ENCODE measurements around the gene MINK1.
"Not testable (repeated sequence)": the region's sequence is repeated elsewhere in the genome, so short reads cannot be mapped to it uniquely, and the experiment has no call there.

The MINK1 gene

DNA sequence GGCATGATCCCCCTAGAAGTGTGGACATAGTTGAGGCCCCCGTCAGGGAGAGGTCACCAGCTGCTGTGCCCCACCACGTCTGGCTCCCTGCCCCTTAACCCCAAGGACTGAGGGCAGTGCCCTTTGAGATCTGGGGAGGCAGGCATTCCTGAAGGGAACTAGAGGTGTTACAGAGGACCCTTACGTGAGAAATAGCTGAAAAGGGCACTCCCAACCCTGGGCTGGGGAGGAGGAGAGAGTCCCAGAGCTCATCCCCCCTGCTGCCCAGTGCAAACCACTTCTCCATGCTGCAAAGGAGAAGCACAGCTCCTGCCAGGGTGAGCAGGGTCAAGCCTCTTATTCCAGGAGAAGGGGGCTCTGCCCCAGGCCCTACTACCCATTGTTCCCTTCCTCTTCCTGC, 10.3 kb upstream of the MINK1 start:
- DNase-seq (ENCODE audit: low read depth in 2 of 2), result no peak
- TF ChIP-seq, protein P1, sequence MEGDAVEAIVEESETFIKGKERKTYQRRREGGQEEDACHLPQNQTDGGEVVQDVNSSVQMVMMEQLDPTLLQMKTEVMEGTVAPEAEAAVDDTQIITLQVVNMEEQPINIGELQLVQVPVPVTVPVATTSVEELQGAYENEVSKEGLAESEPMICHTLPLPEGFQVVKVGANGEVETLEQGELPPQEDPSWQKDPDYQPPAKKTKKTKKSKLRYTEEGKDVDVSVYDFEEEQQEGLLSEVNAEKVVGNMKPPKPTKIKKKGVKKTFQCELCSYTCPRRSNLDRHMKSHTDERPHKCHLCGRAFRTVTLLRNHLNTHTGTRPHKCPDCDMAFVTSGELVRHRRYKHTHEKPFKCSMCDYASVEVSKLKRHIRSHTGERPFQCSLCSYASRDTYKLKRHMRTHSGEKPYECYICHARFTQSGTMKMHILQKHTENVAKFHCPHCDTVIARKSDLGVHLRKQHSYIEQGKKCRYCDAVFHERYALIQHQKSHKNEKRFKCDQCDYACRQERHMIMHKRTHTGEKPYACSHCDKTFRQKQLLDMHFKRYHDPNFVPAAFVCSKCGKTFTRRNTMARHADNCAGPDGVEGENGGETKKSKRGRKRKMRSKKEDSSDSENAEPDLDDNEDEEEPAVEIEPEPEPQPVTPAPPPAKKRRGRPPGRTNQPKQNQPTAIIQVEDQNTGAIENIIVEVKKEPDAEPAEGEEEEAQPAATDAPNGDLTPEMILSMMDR (IDR thresholded peaks at IDR 0.05; ENCODE audit: low read depth, low read length), result no peak
- H3K4me3 ChIP-seq (replicated peaks in 1 of 2; ENCODE audit: low read depth in 2 of 2, low read length in 2 of 2), result no peak overlapping the region

DNA sequence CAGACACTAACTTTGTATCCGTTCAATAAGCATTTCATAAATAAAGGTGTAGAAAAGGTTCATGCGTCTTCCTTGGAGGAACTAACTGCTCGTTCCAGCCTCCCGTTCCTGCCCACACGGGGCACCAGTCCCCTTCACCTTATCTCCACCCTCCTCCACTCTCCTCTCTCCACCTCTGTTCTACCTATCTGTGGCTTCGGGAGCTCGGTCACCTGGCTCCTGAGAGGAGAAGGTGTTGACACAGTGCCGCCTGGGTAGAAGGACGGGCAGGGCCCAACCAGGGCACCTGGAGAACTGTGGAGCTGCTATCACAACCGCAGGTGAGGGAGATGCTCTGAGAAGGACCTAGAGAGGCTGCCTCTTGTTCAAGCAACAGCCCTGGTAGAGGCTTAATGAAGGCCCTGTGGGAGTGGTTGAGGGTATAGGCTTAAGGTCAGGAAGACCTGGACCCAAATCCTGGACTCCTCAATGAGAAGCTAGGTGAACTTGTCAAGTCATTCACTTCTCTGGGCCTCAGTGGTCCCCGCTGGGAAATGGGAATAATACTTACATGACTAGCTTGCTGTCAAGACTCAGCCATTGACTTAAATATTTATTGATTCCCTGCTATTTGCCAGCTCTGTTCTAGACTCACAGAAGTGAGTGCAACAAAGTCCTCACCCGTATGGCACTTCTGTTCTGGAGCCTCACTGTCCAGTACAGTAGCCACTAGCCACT, 9.6 kb upstream of the MINK1 start:
- TF ChIP-seq, protein P1 (IDR thresholded peaks at IDR 0.05; ENCODE audit: low read depth, low read length), result no peak
- H3K4me3 ChIP-seq (replicated peaks in 1 of 2; ENCODE audit: low read depth in 2 of 2, low read length in 2 of 2), result no peak overlapping the region
- DNase-seq (ENCODE audit: low read depth in 2 of 2), result no peak

DNA sequence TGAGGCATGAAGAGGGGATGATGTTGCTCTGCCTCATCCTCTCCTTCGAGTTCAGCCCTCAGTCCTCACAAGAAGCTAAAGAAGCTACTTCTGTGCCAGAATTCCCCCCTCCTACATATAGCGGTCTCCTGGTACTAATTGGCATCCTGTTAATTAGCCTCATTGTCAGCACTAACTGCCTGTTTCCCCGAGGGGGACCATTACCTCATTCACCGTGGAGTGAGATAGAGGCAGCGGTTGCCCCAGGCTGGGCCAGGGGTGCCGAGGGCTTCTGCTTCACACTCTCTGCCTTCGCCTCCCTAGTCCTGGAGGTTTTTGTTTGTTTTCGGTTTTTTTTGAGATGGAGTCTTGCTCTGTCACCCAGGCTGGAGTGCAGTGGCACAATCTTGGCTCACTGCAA, 5.7 kb upstream of the MINK1 start:
- TF ChIP-seq, protein P1 (IDR thresholded peaks at IDR 0.05; ENCODE audit: low read depth, low read length), result no peak
- no peak for DNase-seq (ENCODE audit: low read depth in 2 of 2)
- H3K4me3 ChIP-seq (replicated peaks in 1 of 2; ENCODE audit: low read depth in 2 of 2, low read length in 2 of 2), result no peak overlapping the region

DNA sequence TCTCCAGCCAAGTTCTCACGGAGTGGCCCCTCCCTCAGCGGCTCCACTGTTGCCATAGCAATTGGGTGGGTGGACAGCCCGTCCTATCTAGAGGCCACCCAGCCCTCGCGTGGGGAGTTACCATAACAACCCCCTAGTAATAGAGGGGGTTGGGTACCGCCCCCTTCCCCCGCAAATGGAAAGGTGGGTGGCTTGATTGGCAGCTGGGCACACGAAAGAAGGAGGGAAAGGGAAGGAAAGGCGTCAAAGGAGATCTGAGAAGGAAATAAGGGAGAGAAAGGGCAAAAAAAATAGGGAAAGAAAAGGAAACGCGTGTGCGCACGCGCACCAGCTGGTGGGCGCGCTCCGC, 337 bp upstream of the MINK1 start:
- peak overlapping the region; percentile 51 to 96 for H3K4me3 ChIP-seq (replicated peaks in 1 of 2; ENCODE audit: low read depth in 2 of 2, low read length in 2 of 2)
- not testable (repeated sequence) for DNase-seq (ENCODE audit: low read depth in 2 of 2)

DNA sequence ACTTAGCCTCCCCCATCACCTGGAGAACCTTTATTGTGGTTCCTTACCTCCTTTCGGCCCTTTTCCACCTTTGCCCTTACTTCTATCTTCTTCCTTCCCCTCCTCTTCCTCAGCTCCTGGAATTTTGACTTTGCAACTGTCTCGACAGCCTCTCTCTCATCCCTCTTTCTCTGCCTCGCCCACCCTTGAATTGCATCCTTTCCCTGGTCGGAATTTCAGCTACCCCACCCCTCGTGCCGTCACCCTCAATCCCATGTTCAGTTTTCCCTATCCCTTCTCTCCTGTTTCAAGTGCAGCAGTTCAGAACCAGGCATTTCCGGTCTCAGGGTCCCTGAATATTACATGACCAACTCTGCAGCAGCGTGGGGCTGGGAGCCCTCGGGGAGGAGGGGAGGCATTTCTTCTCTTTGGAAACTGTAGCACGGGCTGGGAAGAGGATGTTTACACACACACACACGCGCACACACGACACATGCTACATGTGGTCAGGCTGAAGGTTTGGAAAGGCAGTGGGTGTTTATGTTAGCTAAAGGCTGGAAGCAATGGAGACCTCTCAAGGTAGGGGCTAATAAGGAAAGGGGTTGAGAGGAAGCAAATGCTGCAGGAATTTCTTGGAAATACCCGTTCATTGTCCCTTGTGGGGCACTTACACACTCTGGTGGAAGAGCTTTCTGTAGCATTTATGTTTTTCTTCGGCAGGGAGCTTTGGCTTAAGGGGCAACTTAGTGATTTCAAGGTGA, 971 bp downstream of the MINK1 start:
- H3K4me3 ChIP-seq (replicated peaks in 1 of 2; ENCODE audit: low read depth in 2 of 2, low read length in 2 of 2), result peak overlapping the region; percentile 75 to 96
- TF ChIP-seq, protein P1 (IDR thresholded peaks at IDR 0.05; ENCODE audit: low read depth, low read length), result no peak
- DNase-seq (ENCODE audit: low read depth in 2 of 2), result peak; percentile 46 to 60

DNA sequence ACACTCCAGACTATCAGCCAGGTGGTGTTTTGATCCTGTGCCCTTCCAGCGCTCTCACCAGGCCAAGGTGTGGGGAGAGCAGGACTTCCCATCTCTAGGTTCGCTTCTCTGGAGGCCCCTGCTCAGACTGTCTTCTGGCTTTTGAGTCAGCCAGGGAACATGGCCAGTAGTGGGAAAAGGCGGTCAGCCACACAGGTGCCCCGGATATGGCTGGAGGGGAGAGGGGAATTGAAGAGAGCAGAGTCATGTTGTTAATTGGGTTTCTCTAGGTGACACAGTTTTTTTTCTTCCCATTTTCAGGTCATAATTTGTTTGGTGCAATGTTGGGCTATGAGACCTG, 1.5 kb downstream of the MINK1 start:
- TF ChIP-seq, protein P1 (IDR thresholded peaks at IDR 0.05; ENCODE audit: low read depth, low read length), result no peak
- no peak for DNase-seq (ENCODE audit: low read depth in 2 of 2)
- H3K4me3 ChIP-seq (replicated peaks in 1 of 2; ENCODE audit: low read depth in 2 of 2, low read length in 2 of 2), result peak overlapping the region in 1 of 2 donors; percentile 96

DNA sequence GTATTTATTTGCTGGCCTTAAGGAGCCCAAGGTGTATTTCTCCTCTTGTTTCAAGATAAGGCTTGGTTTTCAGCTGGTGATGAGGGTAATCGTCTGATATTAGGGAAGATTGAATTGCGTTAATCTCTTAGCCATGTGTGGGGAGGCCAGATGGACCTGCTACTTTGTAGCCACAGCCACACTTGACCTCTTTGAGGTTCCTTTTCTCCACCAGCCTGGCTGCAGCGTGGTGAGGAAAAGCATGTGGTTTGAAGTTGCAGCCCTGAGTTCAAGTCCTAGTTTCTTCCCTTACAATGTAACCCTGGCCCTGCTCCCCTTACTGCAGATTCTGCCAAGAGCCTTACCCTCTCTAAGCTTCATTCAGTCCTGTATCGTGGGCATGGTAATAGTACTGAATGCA, 3.1 kb downstream of the MINK1 start:
- no peak for DNase-seq (ENCODE audit: low read depth in 2 of 2)
- TF ChIP-seq, protein P1 (IDR thresholded peaks at IDR 0.05; ENCODE audit: low read depth, low read length), result no peak
- no peak overlapping the region for H3K4me3 ChIP-seq (replicated peaks in 1 of 2; ENCODE audit: low read depth in 2 of 2, low read length in 2 of 2)
